Activated naive CD4-positive, alpha-beta T cell treated with anti-CD3 and anti-CD28 coated beads, Interleukin-2, amount 10 ng/mL, durations not matched to agents 7 days and 5 days (primary cell): ENCODE results near the gene TNFRSF21.

Source experiments
- CTCF ChIA-PET: fragments of 350-600 bp; sonication (Branson Sonifier 250); formaldehyde crosslinking; loops from one replicate; lab custom pipeline; 2021; ENCODE audit warnings: antibody characterized with exemption; lab: Charles Lee
- DNase-seq: peaks from one replicate; pipeline ENCODE4 v3.0.0-alpha.2; 2020
- H3K27ac Mint-ChIP-seq: one replicate; pipeline ENCODE4 v1.8.0; 2021; ENCODE audit warnings: mild to moderate bottlenecking, moderate library complexity, mixed read lengths
- H3K27me3 Mint-ChIP-seq: one replicate; pipeline ENCODE4 v1.8.0; 2021; ENCODE audit warnings: mild to moderate bottlenecking, mixed read lengths
- H3K36me3 Mint-ChIP-seq: one replicate; pipeline ENCODE4 v1.8.0; 2021; ENCODE audit warnings: mixed read lengths
- H3K4me1 Mint-ChIP-seq: one replicate; pipeline ENCODE4 v1.8.0; 2021; ENCODE audit warnings: mixed read lengths
- H3K4me3 Mint-ChIP-seq: one replicate; pipeline ENCODE4 v1.8.0; 2021; ENCODE audit warnings: mild to moderate bottlenecking, moderate library complexity, mixed read lengths
- H3K9me3 Mint-ChIP-seq: one replicate; pipeline ENCODE4 v1.8.0; 2021; ENCODE audit warnings: mixed read lengths

Gene TNFRSF21

GRCh38 chr6:47308552-47309290, 984 bp downstream of the TNFRSF21 start:
- peaks cover 53% of the 10 kb centered on the region for H3K27me3 Mint-ChIP-seq
- H3K4me1 Mint-ChIP-seq: peaks cover 11% of the 10 kb centered on the region
- H3K36me3 Mint-ChIP-seq: no peaks in the 10 kb centered on the region
- no peaks in the 10 kb centered on the region for H3K9me3 Mint-ChIP-seq
- DNase-seq: peak; percentile 21
- CTCF ChIA-PET: interaction anchor here (1.6 to 4.4 kb wide), 2 partner anchors 10 to 212 kb away, joined by 4 to 57 read pairs; no protein-coding TSS in a partner anchor
- H3K4me3 Mint-ChIP-seq: peak overlapping the region; percentile 54
- no peak overlapping the region for H3K27ac Mint-ChIP-seq

GRCh38 chr6:47308198-47308517, 1.5 kb downstream of the TNFRSF21 start:
- Mint-ChIP-seq H3K9me3 (no peaks in the 10 kb centered on the region), H3K27ac (no peak overlapping the region), H3K27me3 (peaks cover 55% of the 10 kb centered on the region), H3K4me1 (peaks cover 11% of the 10 kb centered on the region), H3K36me3 (no peaks in the 10 kb centered on the region), H3K4me3 (peak overlapping the region; percentile 50)
- DNase-seq: no peak
- CTCF ChIA-PET: interaction anchor here (4.4 kb wide), 1 partner anchor 212 kb away, joined by 57 read pairs; no protein-coding TSS in a partner anchor

GRCh38 chr6:47307362-47308197, 2.1 kb downstream of the TNFRSF21 start:
- H3K27me3 Mint-ChIP-seq: peaks cover 60% of the 10 kb centered on the region
- no peak overlapping the region for H3K4me3 Mint-ChIP-seq
- CTCF ChIA-PET: interaction anchor here (4.4 kb wide), 1 partner anchor 211 kb away, joined by 57 read pairs; no protein-coding TSS in a partner anchor
- no peaks in the 10 kb centered on the region for H3K36me3 Mint-ChIP-seq
- H3K9me3 Mint-ChIP-seq: no peaks in the 10 kb centered on the region
- no peak overlapping the region for H3K27ac Mint-ChIP-seq
- no peak for DNase-seq
- H3K4me1 Mint-ChIP-seq: peaks cover 11% of the 10 kb centered on the region

GRCh38 chr6:47306887-47307286, 2.8 kb downstream of the TNFRSF21 start:
- Mint-ChIP-seq H3K36me3 (no peaks in the 10 kb centered on the region), H3K27me3 (peaks cover 63% of the 10 kb centered on the region), H3K4me1 (peaks cover 11% of the 10 kb centered on the region), H3K9me3 (no peaks in the 10 kb centered on the region), H3K4me3 (no peak overlapping the region), H3K27ac (no peak overlapping the region)
- CTCF ChIA-PET: no interaction called here
- DNase-seq: no peak

GRCh38 chr6:47303861-47304260, 5.8 kb downstream of the TNFRSF21 start:
- Mint-ChIP-seq H3K9me3 (no peaks in the 10 kb centered on the region), H3K4me1 (peaks cover 4% of the 10 kb centered on the region), H3K27me3 (peaks cover 52% of the 10 kb centered on the region), H3K27ac (no peak overlapping the region), H3K4me3 (no peak overlapping the region), H3K36me3 (no peaks in the 10 kb centered on the region)
- CTCF ChIA-PET: interaction anchor here (0.6 kb wide), 1 partner anchor 328 kb away, joined by 3 read pairs; no protein-coding TSS in a partner anchor
- DNase-seq: no peak

- CTCF ChIA-PET: no interaction called here
- H3K4me3 Mint-ChIP-seq: no peak overlapping the region
- no peaks in the 10 kb centered on the region for H3K36me3 Mint-ChIP-seq
- H3K27me3 Mint-ChIP-seq: peaks cover 47% of the 10 kb centered on the region
- DNase-seq: no peak
- H3K4me1 Mint-ChIP-seq: peaks cover 1% of the 10 kb centered on the region
- H3K27ac Mint-ChIP-seq: no peak overlapping the region
- no peaks in the 10 kb centered on the region for H3K9me3 Mint-ChIP-seq
Observed at GRCh38 chr6:47303342-47303741, 6.4 kb downstream of the TNFRSF21 start.

- Mint-ChIP-seq H3K4me3 (no peak overlapping the region), H3K36me3 (no peaks in the 10 kb centered on the region), H3K9me3 (no peaks in the 10 kb centered on the region), H3K27ac (no peak overlapping the region), H3K4me1 (no peaks in the 10 kb centered on the region), H3K27me3 (peaks cover 34% of the 10 kb centered on the region)
- DNase-seq: no peak
- CTCF ChIA-PET: interaction anchor here (0.7 kb wide), 1 partner anchor 478 kb away, joined by 3 read pairs; no protein-coding TSS in a partner anchor
Observed at GRCh38 chr6:47302043-47302442, 7.7 kb downstream of the TNFRSF21 start.

GRCh38 chr6:47301441-47301840, 8.3 kb downstream of the TNFRSF21 start:
- CTCF ChIA-PET: interaction anchor here (0.7 kb wide), 1 partner anchor 479 kb away, joined by 3 read pairs; no protein-coding TSS in a partner anchor
- no peak overlapping the region for H3K4me3 Mint-ChIP-seq

GRCh38 chr6:47300417-47300816, 9.3 kb downstream of the TNFRSF21 start:
- H3K9me3 Mint-ChIP-seq: no peaks in the 10 kb centered on the region
- peaks cover 20% of the 10 kb centered on the region for H3K27me3 Mint-ChIP-seq
- no peaks in the 10 kb centered on the region for H3K4me1 Mint-ChIP-seq
- no peaks in the 10 kb centered on the region for H3K36me3 Mint-ChIP-seq
- no peak overlapping the region for H3K4me3 Mint-ChIP-seq
- CTCF ChIA-PET: no interaction called here
- no peak overlapping the region for H3K27ac Mint-ChIP-seq
- no peak for DNase-seq

More at GRCh38 chr6:47301441-47301840, 8.3 kb downstream of the TNFRSF21 start:
- peaks cover 29% of the 10 kb centered on the region for H3K27me3 Mint-ChIP-seq
- no peaks in the 10 kb centered on the region for H3K36me3 Mint-ChIP-seq
- H3K9me3 Mint-ChIP-seq: no peaks in the 10 kb centered on the region
- no peak overlapping the region for H3K27ac Mint-ChIP-seq
- no peak for DNase-seq
- H3K4me1 Mint-ChIP-seq: no peaks in the 10 kb centered on the region

- CTCF ChIA-PET: no interaction called here
- H3K27me3 Mint-ChIP-seq: peaks cover 18% of the 10 kb centered on the region
Observed at GRCh38 chr6:47299965-47300364, 9.7 kb downstream of the TNFRSF21 start.

GRCh38 chr6:47298475-47298874, 11.2 kb downstream of the TNFRSF21 start:
- DNase-seq: no peak
- Mint-ChIP-seq H3K27me3 (peaks cover 18% of the 10 kb centered on the region), H3K9me3 (no peaks in the 10 kb centered on the region), H3K4me3 (no peak overlapping the region), H3K36me3 (no peaks in the 10 kb centered on the region), H3K27ac (no peak overlapping the region), H3K4me1 (no peaks in the 10 kb centered on the region)
- CTCF ChIA-PET: no interaction called here

More at GRCh38 chr6:47299965-47300364, 9.7 kb downstream of the TNFRSF21 start:
- Mint-ChIP-seq H3K36me3 (no peaks in the 10 kb centered on the region), H3K27ac (no peak overlapping the region), H3K4me3 (no peak overlapping the region), H3K4me1 (no peaks in the 10 kb centered on the region), H3K9me3 (no peaks in the 10 kb centered on the region)
- DNase-seq: no peak

- H3K27ac Mint-ChIP-seq: no peak overlapping the region
- no peaks in the 10 kb centered on the region for H3K4me1 Mint-ChIP-seq
- H3K4me3 Mint-ChIP-seq: no peak overlapping the region
- H3K27me3 Mint-ChIP-seq: peaks cover 2% of the 10 kb centered on the region
- DNase-seq: no peak
- H3K36me3 Mint-ChIP-seq: no peaks in the 10 kb centered on the region
- H3K9me3 Mint-ChIP-seq: no peaks in the 10 kb centered on the region
- CTCF ChIA-PET: no interaction called here
Observed at GRCh38 chr6:47294990-47295389, 14.7 kb downstream of the TNFRSF21 start.

GRCh38 chr6:47292944-47293343, 16.8 kb downstream of the TNFRSF21 start:
- Mint-ChIP-seq H3K27ac (no peak overlapping the region), H3K4me1 (no peaks in the 10 kb centered on the region), H3K4me3 (no peak overlapping the region), H3K27me3 (peaks cover 3% of the 10 kb centered on the region), H3K9me3 (no peaks in the 10 kb centered on the region), H3K36me3 (no peaks in the 10 kb centered on the region)
- CTCF ChIA-PET: no interaction called here
- DNase-seq: no peak

GRCh38 chr6:47292027-47292426, 17.7 kb downstream of the TNFRSF21 start:
- no peak overlapping the region for H3K4me3 Mint-ChIP-seq
- H3K27me3 Mint-ChIP-seq: peaks cover 3% of the 10 kb centered on the region
- DNase-seq: no peak
- H3K4me1 Mint-ChIP-seq: no peaks in the 10 kb centered on the region
- H3K36me3 Mint-ChIP-seq: no peaks in the 10 kb centered on the region
- CTCF ChIA-PET: no interaction called here
- no peak overlapping the region for H3K27ac Mint-ChIP-seq
- H3K9me3 Mint-ChIP-seq: no peaks in the 10 kb centered on the region
